HG03439 (cell line): ENCODE data around the gene POLD2.

ENCODE experiments used
- ATAC-seq: cut with Tn5 transposase; IDR thresholded peaks from one replicate; pipeline ENCODE4 v1.9.1; 2021; ENCODE audit warnings: mild to moderate bottlenecking, moderate library complexity; ENCODE audit not compliant: unreplicated experiment

Gene POLD2

DNA sequence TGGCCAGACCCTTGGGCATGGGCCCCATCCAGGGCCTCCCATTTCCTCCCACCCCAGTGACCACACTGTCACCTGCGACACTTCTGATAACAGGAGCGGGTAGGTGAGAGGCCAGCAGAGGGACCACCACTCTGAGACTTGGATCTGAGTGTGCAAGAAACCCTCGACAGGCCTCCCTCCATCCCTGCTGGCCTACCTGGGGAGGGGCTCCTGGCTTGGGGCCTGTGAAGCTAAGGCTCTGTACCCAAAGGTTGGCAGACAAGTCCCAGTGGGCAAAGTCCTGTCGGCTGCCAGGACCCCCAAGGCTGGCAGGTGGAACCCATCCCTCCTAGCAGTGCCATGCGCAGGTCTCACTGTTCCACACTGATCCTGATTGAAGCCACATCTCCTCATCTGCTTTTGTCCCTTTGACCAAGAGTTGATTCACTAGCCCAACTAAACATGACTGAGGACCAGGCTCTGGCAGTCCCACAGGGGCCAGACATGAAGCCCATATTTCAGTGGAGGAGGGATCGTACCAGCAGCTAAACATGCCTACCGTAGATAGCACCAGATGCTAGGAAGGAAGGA, 56.8 kb downstream of the POLD2 start:
- no peak for ATAC-seq

DNA sequence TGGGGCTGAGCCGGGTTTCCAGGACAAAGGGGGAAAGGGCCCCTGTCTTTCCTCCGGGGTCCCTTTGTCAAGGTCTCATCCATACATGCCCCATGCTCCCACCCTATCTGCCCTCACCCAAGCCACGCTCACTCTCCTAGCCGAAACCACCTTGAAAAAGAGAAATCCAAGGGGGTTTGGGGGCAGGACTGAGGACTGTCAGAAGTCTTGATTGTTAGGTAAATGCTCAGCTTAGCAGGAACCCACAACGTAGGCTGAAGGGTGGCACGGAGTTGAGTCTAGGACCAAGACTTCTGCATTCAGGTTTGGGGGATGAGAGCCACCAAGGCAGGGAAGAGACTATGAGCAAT, 57.3 kb downstream of the POLD2 start:
- ATAC-seq = no peak

DNA sequence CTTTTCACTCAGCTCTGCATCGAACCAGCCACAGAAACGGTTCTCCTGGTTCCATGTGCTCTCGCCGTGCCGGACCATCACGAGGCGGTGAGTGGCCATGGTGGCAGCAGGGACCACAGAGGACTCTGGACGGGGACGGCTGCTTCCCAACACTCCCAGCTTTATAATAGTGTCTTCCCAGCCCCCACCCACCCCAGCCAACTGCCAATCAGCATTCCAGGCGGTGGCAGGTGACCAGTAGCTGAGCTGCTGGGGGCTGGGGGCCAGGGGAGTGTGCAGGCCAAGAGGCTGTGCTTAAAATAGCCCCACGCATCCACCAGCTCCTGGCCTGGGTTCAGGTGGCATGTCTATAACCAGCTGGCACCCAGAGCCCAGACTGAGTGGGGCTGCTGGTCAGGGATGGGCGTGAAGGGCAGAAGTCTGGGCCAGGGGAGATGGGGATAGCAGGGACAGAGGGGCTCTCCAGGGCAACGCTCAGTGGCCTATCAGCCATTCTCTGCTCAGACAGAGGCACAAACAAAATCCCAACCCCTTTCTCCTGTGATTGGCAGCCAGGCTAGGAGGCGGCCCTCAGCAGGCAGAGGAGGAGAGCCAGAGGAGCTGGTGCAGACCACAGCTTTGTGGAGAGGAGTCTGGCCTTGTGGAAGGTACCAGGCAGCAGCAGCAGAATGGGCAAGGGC, 57.8 kb downstream of the POLD2 start, which contains the start of gene PGAM2:
TSS of gene PGAM2 (minus strand) at position 137 of the 680 bp plus-strand sequence. CDS start at position 99, 38 bp downstream.
- ATAC-seq = no peak

DNA sequence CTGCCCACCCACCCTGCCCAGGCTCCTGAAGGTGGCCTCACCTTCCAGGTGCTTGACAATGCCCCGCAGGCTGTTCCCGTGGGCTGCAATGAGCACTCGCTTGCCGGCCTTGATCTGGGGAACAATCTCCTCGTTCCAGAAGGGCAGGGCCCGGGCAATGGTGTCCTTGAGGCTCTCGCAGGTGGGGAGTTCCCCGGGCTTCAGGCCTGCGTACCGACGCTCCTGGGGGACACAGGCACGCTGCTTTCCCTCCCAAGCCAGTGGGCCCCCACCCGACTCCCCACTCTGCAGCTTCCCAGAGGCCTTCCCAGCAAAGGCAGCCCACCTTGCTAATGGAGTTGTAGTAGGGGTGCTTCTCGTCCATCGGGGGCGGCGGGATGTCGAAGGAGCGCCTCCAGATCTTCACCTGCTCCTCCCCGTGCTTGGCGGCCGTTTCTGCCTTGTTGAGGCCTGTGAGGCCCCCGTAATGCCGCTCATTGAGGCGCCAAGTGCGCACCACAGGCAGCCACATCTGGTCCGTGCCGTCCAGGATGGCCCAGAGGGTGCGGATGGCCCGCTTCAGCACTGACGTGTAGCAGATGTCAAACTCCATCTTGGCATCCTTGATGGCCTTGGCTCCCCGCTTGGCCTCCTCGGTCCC, 58.4 kb downstream of the POLD2 start:
- ATAC-seq = no peak
